Measurements from ENCODE around the gene ARMH2. TPM values are rescaled to one million over a fixed set of nuclear protein-coding genes. Genes with fewer than 3 reads are reported as not detected.
A peak's percentile ranks its signal among the peaks of the same experiment; 100 is the strongest.
"Not testable (repeated sequence)": the region's sequence is repeated elsewhere in the genome, so short reads cannot be mapped to it uniquely, and the experiment has no call there.

ARMH2 gene
- total and polyA plus RNA-seq, 2 experiments from 2014 or later: not detected

- H3K4me3 ChIP-seq; H3K9me2 ChIP-seq (ENCODE audit: insufficient read depth); H3K27ac Mint-ChIP-seq; H3K4me1 Mint-ChIP-seq; ATAC-seq; H3K36me3 ChIP-seq (ENCODE audit: insufficient read depth); H3K4me2 ChIP-seq; H3K4me3 Mint-ChIP-seq; H3K27me3 ChIP-seq (ENCODE audit: insufficient read depth); H3K9me3 Mint-ChIP-seq; H3K36me3 Mint-ChIP-seq (ENCODE audit: low read depth); DNase-seq (ENCODE audit: low spot score); H3K27ac ChIP-seq (ENCODE audit: low read depth); H3K4me1 ChIP-seq (ENCODE audit: insufficient read depth); H4K20me1 ChIP-seq (replicated peaks; ENCODE audit: insufficient read depth); H2AFZ ChIP-seq; H3K27me3 Mint-ChIP-seq (ENCODE audit: insufficient read depth, low read depth, poor library complexity); H3K79me2 ChIP-seq (replicated peaks; ENCODE audit: insufficient read depth); H3F3A ChIP-seq (replicated peaks; ENCODE audit: low read depth): not testable (repeated sequence)
Observed at GRCh38 chr6:24764833-24765828, 33.6 kb downstream of the ARMH2 start.

DNA sequence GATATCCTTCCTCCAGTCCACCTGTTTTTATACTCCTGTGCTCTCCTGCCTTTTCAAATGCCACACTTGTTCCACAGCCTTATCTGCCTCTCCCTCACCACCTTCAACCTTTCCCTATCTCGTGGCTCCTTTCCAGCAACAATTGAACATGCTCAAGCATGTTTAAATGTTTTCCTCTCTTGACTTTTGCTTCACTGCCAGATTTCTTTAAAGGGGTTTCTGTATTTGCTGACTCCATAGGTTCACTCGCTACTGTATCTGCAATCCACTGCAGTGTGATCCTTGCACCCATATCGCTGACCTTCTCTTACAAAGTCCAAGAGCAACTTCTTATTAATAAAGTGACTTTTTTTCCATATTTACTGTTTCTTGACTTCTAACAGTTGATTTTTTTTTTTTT lies 35.1 kb downstream of the ARMH2 start:
- H3K36me3 ChIP-seq (ENCODE audit: insufficient read depth): no peaks in the 10 kb centered on the region
- no peaks in the 10 kb centered on the region for H3K27me3 ChIP-seq (ENCODE audit: insufficient read depth)
- Mint-ChIP-seq H3K9me3 (no peaks in the 10 kb centered on the region), H3K36me3 (ENCODE audit: low read depth) (no peaks in the 10 kb centered on the region; the same call in 2 of the 3 replicates), H3K4me3 (no peak overlapping the region), H3K4me1 (peaks cover 5% of the 10 kb centered on the region; the same call in 2 of the 3 replicates), H3K27ac (no peak overlapping the region), H3K27me3 (ENCODE audit: insufficient read depth, low read depth, poor library complexity) (peaks cover 2% of the 10 kb centered on the region)
- H3K27ac ChIP-seq (ENCODE audit: low read depth): no peak overlapping the region
- H3K9me2 ChIP-seq (ENCODE audit: insufficient read depth): peaks cover 4% of the 10 kb centered on the region; the same call in 1 of the 2 replicates
- no peaks in the 10 kb centered on the region for H4K20me1 ChIP-seq (replicated peaks; ENCODE audit: insufficient read depth)
- no peak overlapping the region for H3K4me2 ChIP-seq
- DNase-seq (ENCODE audit: low spot score): no peak
- TF ChIP-seq, protein P1, sequence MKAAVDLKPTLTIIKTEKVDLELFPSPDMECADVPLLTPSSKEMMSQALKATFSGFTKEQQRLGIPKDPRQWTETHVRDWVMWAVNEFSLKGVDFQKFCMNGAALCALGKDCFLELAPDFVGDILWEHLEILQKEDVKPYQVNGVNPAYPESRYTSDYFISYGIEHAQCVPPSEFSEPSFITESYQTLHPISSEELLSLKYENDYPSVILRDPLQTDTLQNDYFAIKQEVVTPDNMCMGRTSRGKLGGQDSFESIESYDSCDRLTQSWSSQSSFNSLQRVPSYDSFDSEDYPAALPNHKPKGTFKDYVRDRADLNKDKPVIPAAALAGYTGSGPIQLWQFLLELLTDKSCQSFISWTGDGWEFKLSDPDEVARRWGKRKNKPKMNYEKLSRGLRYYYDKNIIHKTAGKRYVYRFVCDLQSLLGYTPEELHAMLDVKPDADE (IDR thresholded peaks at IDR 0.05): no peak
- no peaks in the 10 kb centered on the region for H3K79me2 ChIP-seq (replicated peaks; ENCODE audit: insufficient read depth)
- no peak overlapping the region for H3K4me3 ChIP-seq
- H3F3A ChIP-seq (replicated peaks; ENCODE audit: low read depth): no peaks in the 10 kb centered on the region
- H2AFZ ChIP-seq: no peak overlapping the region
- ATAC-seq: no peak
- no peaks in the 10 kb centered on the region for H3K4me1 ChIP-seq (ENCODE audit: insufficient read depth)

DNA sequence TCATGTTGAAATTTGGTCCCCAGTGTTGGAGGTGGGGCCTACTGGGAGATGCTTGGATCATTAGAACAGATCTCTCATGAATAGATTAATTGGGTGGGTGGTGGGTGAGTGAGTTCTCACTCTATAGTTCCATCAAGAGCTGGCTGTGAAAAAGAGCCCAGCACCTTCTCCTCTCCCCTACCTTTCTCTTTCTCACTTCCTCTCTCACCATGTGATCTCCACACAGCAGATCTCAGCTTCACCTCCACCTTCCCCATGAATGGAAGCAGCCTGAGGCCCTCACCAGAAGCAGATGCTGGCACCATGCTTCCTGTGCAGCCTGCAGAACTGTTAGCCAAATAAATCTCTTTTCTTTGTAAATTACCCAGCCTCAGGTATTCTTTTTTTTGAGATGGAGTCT lies 36.9 kb downstream of the ARMH2 start:
- no peak overlapping the region for H3K27ac Mint-ChIP-seq
- no peaks in the 10 kb centered on the region for H3K79me2 ChIP-seq (replicated peaks; ENCODE audit: insufficient read depth)
- H3K4me3 Mint-ChIP-seq: no peak overlapping the region; the same call in 2 of the 3 replicates
- H3K36me3 Mint-ChIP-seq (ENCODE audit: low read depth): no peaks in the 10 kb centered on the region; the same call in 2 of the 3 replicates
- peaks cover 2% of the 10 kb centered on the region for H3K27me3 Mint-ChIP-seq (ENCODE audit: insufficient read depth, low read depth, poor library complexity)
- H3K27ac ChIP-seq (ENCODE audit: low read depth): no peak overlapping the region
- peak overlapping the region; percentile 85 for H2AFZ ChIP-seq
- no peaks in the 10 kb centered on the region for H3K36me3 ChIP-seq (ENCODE audit: insufficient read depth)
- no peaks in the 10 kb centered on the region for H3K9me3 Mint-ChIP-seq
- no peak overlapping the region for H3K4me3 ChIP-seq
- no peaks in the 10 kb centered on the region for H3K27me3 ChIP-seq (ENCODE audit: insufficient read depth)
- no peak for DNase-seq (ENCODE audit: low spot score)
- H3K9me2 ChIP-seq (ENCODE audit: insufficient read depth): peaks cover 4% of the 10 kb centered on the region; the same call in 1 of the 2 replicates
- H3F3A ChIP-seq (replicated peaks; ENCODE audit: low read depth): no peaks in the 10 kb centered on the region
- no peak overlapping the region for H3K4me2 ChIP-seq
- peaks cover 5% of the 10 kb centered on the region; the same call in 2 of the 3 replicates for H3K4me1 Mint-ChIP-seq
- ATAC-seq: no peak
- peaks cover 4% of the 10 kb centered on the region; the same call in 1 of the 2 replicates for H3K4me1 ChIP-seq (ENCODE audit: insufficient read depth)
- no peaks in the 10 kb centered on the region for H4K20me1 ChIP-seq (replicated peaks; ENCODE audit: insufficient read depth)
- TF ChIP-seq ZNF331 (CRISPR knock-in tag; IDR thresholded peaks at IDR 0.05; ENCODE audit: low read depth): no peak
- no peak for TF ChIP-seq CREB1 (CRISPR knock-in tag; IDR thresholded peaks at IDR 0.05; ENCODE audit: low read depth)
- TF ChIP-seq STAT1 (IDR thresholded peaks at IDR 0.05; ENCODE audit: unreplicated experiment): no peak
- no peak for TF ChIP-seq EZH2 (IDR thresholded peaks at IDR 0.05; ENCODE audit: low read depth, unreplicated experiment)
- TF ChIP-seq, protein P2, sequence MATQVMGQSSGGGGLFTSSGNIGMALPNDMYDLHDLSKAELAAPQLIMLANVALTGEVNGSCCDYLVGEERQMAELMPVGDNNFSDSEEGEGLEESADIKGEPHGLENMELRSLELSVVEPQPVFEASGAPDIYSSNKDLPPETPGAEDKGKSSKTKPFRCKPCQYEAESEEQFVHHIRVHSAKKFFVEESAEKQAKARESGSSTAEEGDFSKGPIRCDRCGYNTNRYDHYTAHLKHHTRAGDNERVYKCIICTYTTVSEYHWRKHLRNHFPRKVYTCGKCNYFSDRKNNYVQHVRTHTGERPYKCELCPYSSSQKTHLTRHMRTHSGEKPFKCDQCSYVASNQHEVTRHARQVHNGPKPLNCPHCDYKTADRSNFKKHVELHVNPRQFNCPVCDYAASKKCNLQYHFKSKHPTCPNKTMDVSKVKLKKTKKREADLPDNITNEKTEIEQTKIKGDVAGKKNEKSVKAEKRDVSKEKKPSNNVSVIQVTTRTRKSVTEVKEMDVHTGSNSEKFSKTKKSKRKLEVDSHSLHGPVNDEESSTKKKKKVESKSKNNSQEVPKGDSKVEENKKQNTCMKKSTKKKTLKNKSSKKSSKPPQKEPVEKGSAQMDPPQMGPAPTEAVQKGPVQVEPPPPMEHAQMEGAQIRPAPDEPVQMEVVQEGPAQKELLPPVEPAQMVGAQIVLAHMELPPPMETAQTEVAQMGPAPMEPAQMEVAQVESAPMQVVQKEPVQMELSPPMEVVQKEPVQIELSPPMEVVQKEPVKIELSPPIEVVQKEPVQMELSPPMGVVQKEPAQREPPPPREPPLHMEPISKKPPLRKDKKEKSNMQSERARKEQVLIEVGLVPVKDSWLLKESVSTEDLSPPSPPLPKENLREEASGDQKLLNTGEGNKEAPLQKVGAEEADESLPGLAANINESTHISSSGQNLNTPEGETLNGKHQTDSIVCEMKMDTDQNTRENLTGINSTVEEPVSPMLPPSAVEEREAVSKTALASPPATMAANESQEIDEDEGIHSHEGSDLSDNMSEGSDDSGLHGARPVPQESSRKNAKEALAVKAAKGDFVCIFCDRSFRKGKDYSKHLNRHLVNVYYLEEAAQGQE (IDR thresholded peaks at IDR 0.05; ENCODE audit: unreplicated experiment): no peak
- no peak for TF ChIP-seq EZH2phosphoT487 (IDR thresholded peaks at IDR 0.05; ENCODE audit: unreplicated experiment)

Data from GM23338 (cell line).